Cardiac muscle cell (in vitro differentiated cells and primary cell): ENCODE data around the gene SARNP. TPM values are rescaled to one million over a fixed set of nuclear protein-coding genes. Genes with fewer than 3 reads are reported as not detected.

Experiments used
- DNase-seq, 2 donors: peaks; one replicate each; pipeline versions ENCODE4 v3.0.0 to v3.0.0-alpha.2; 2010 to 2017; ENCODE audit warnings: low read depth in 1 of 2, low spot score in 1 of 2
- H3K27ac ChIP-seq: fragments of 200-600 bp; sonication (generic); 2 replicates; pipeline ENCODE4 v1.5.1; 2016
- H3K27me3 ChIP-seq: fragments of 200-600 bp; sonication (generic); 2 replicates; pipeline ENCODE4 v1.6.0; 2016; ENCODE audit warnings: control low read depth
- H3K36me3 ChIP-seq: fragments of 200-600 bp; sonication (generic); 2 replicates; pipeline ENCODE4 v1.5.1; 2016; ENCODE audit warnings: control low read depth
- H3K4me1 ChIP-seq: fragments of 200-600 bp; sonication (generic); 2 replicates; pipeline ENCODE4 v1.8.1; 2017; ENCODE audit warnings: low read depth, mild to moderate bottlenecking, mixed run types
- H3K4me3 ChIP-seq: fragments of 200-600 bp; sonication (generic); 2 replicates; pipeline ENCODE4 v1.5.1; 2016; ENCODE audit warnings: mild to moderate bottlenecking
- H3K9me3 ChIP-seq: fragments of 200-600 bp; sonication (generic); 2 replicates; pipeline ENCODE4 v1.5.1; 2017; ENCODE audit warnings: low read depth, mild to moderate bottlenecking, control low read depth
- polyA plus RNA-seq: library from polyadenylated mRNA; unstranded; fragments of >200 nt; fragmentation: Nextera tagmentation; extraction: Ambion mirVana; gene quantifications from 2 replicates; pipeline ENCODE4 v1.2.1, GENCODE V29; 2016
- total RNA-seq: library from RNA; depleted of rRNA; stranded (reverse); fragments of >200 nt; gene quantifications from 2 replicates; pipeline ENCODE4 v1.2.3, GENCODE V29; 2016
- TF ChIP-seq, protein P1 (sequence below): IDR thresholded peaks from 2 replicates; pipeline ENCODE4 v1.5.1; 2012; ENCODE audit warnings: low read depth, mild to moderate bottlenecking, low read length

The SARNP gene
- total and polyA plus RNA-seq, 2 experiments from 2014 or later = 197 to 236 TPM

DNA sequence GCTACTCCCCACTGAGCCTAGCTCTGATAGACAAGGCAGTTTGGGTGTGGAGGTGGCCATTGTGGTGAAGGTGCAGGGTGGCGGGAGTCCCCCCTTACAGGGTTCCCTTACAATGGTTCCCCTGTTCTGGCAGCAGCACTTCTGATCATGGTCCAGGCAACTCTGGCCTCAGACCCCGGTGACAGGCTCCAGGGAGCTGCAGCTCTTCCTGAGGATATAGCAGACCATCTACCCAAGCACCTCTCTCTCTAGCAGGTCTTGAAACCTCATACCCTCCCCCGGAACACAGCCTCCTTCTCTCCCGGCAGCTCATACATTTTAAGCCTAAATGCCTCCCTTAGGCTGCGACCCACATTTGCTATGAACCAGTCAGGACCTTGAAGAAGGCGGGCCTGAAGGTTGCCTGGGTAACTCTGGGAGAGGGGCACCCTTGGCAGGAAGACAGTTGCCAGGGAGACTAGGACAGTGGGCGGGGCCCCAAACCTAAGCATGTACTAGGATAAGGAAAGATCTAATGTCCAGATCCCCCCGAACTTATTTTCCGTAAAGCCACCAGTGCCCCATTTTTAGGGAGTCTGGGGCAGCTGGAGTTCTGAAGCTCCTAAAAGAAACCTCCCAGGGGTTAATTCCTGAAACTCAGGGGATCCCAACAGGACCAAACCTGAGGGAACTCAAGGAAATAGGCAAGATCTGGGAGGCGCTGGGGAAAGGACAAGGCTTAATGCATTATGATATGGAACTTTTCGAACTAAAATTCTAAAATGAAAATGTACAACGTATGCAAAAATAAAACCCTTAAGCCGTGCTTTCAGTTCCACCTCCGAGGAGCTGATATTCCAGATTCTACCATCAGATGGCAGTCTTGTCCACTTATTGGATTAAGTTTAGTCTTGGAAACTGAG lies 79.2 kb downstream of the SARNP start:
- TF ChIP-seq, protein P1, sequence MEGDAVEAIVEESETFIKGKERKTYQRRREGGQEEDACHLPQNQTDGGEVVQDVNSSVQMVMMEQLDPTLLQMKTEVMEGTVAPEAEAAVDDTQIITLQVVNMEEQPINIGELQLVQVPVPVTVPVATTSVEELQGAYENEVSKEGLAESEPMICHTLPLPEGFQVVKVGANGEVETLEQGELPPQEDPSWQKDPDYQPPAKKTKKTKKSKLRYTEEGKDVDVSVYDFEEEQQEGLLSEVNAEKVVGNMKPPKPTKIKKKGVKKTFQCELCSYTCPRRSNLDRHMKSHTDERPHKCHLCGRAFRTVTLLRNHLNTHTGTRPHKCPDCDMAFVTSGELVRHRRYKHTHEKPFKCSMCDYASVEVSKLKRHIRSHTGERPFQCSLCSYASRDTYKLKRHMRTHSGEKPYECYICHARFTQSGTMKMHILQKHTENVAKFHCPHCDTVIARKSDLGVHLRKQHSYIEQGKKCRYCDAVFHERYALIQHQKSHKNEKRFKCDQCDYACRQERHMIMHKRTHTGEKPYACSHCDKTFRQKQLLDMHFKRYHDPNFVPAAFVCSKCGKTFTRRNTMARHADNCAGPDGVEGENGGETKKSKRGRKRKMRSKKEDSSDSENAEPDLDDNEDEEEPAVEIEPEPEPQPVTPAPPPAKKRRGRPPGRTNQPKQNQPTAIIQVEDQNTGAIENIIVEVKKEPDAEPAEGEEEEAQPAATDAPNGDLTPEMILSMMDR = peak; percentile 71
- Histone ChIP-seq H3K9me3 (no peaks in the 10 kb centered on the region), H3K27me3 (no peaks in the 10 kb centered on the region), H3K4me3 (peak overlapping the region; percentile 64), H3K4me1 (peaks cover 19% of the 10 kb centered on the region), H3K27ac (peak overlapping the region; percentile 56), H3K36me3 (no peaks in the 10 kb centered on the region)
- peak; percentile 91 to 93 for DNase-seq

DNA sequence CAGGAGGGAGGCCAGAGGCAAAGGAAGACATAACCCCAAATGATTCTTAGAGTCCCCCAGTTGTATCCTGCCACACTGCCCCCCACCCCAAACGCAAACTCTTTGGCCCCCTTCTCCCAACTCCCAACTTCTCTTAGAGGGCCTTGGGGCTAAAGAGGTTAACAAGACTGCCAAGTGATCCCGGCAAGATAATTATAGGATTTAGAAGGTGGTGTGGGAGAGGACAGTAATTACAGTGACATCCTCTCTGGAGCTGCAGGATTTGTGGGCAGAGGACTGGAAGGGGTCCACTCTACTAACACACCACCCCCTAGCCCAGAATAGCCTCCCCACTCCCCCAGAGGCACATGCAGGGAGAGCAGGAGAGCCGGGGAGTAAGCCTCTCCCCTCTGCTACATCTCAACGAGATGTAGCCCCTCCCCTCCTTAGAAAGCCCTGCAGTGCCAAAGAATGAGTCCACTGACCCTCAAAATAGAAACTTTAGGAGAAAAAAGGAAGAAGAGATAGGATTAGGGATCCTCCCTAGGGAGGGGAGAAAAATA lies 79.9 kb downstream of the SARNP start:
- peak overlapping the region; percentile 56 for H3K27ac ChIP-seq
- no peaks in the 10 kb centered on the region for H3K36me3 ChIP-seq
- H3K9me3 ChIP-seq = no peaks in the 10 kb centered on the region
- DNase-seq = peak in 1 of 2 donors; percentile 38
- H3K27me3 ChIP-seq = no peaks in the 10 kb centered on the region
- peaks cover 18% of the 10 kb centered on the region for H3K4me1 ChIP-seq
- TF ChIP-seq, protein P1 = no peak
- H3K4me3 ChIP-seq = peak overlapping the region; percentile 64

DNA sequence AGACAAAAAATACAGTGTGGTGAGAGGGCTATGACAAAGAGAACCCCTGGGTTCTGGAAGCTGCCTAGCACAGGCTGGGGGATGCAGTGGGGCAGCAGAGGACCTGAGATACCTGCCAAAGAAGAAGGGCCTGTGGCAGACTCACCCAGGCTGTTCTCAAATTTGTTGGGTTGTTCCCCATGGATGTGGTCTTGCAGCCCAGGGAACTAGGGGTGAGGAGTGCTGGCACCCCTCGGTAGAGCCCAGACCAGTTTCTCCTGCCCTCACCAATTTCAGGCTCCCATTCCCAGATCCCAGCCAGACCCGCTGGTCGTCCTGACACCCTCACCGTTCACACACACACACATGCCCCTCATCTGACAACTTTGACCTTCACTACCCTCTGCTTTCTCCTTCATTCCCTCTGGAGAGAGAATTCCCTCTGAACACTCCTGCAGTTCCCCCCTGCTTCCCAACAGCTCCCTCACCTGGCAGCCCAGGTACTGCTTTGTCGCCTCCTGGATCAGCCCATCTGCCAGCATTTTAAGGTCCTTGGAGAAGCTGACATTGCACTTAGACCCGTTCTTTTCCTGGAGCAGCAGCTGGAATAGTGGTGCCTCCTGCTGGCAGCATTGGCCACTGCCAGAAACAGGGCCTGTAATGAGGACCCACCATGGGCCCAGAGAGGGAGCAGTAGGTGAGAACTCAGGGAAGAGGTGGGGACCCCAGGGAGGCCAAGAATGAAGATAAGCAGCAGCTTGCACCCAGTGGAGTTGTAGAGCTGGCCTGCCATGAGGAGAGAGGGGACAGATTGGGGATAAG lies 80.5 kb downstream of the SARNP start:
- H3K4me1 ChIP-seq = peaks cover 16% of the 10 kb centered on the region
- TF ChIP-seq, protein P1 = peak; percentile 93
- peak overlapping the region; percentile 56 for H3K27ac ChIP-seq
- H3K27me3 ChIP-seq = no peaks in the 10 kb centered on the region
- H3K9me3 ChIP-seq = no peaks in the 10 kb centered on the region
- DNase-seq = peak; percentile 79 to 80
- H3K4me3 ChIP-seq = peak overlapping the region; percentile 64
- H3K36me3 ChIP-seq = no peaks in the 10 kb centered on the region

DNA sequence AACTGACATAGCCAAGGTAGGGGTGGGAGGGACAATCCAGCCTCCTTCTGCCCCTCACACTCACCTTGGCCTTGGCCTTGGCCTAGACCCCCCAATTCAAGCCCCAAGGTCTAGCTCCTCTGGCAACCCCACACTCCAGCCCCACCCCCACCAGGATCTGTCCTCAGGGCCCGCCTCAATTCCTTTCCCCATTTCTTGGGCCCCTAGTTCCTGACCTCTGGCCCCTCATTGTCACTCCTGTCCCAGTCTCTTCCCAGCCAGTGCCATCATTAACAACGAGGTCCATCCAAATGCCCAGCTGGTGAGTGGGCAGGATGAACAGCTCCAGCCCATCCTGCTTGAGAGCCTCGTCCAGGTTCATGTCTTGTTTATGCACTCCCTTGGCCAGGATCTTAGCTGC lies 81.4 kb downstream of the SARNP start:
- Histone ChIP-seq H3K4me1 (peaks cover 16% of the 10 kb centered on the region), H3K27me3 (no peaks in the 10 kb centered on the region), H3K36me3 (no peaks in the 10 kb centered on the region), H3K4me3 (no peak overlapping the region), H3K27ac (peak overlapping the region; percentile 56), H3K9me3 (no peaks in the 10 kb centered on the region)
- no peak for DNase-seq
- TF ChIP-seq, protein P1 = no peak

DNA sequence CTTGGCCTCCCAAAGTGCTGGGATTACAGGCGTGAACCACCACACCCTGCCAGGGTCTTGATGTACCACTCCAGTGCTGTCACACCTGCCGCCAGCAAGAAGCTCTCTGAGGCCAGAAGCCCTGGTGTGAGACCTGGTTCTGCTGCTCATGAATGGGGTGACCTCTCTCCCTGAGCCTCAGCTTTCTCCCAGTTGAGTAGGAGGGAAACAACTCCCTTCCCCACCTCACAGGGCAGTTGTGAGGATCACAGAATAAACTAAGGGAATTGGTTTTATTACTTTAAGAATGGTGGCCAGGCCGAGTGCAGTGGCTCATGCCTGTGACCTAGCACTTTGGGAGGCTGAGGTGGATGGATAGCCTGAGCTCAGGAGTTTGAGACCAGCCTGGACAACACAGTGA lies 82.9 kb downstream of the SARNP start:
- no peak overlapping the region for H3K27ac ChIP-seq
- no peaks in the 10 kb centered on the region for H3K36me3 ChIP-seq
- no peaks in the 10 kb centered on the region for H3K27me3 ChIP-seq
- no peak for DNase-seq
- H3K9me3 ChIP-seq = no peaks in the 10 kb centered on the region
- no peak overlapping the region for H3K4me3 ChIP-seq
- peaks cover 27% of the 10 kb centered on the region for H3K4me1 ChIP-seq
- TF ChIP-seq, protein P1 = no peak
